Activated CD8-positive, alpha-beta memory T cell treated with anti-CD3 and anti-CD28 coated beads, Interleukin-2, amount 50 U/mL, for 1 hour (primary cell): ENCODE results near the gene APRT.
"Not testable (repeated sequence)": the region's sequence is repeated elsewhere in the genome, so short reads cannot be mapped to it uniquely, and the experiment has no call there.

Source experiments
- DNase-seq: peaks from one replicate; pipeline ENCODE4 v3.0.0-alpha.2; 2020; ENCODE audit errors: extremely low read depth

APRT gene

GRCh38 chr16:88842308-88842756 lies 30.6 kb upstream of the APRT start:
- DNase-seq = no peak

DNA sequence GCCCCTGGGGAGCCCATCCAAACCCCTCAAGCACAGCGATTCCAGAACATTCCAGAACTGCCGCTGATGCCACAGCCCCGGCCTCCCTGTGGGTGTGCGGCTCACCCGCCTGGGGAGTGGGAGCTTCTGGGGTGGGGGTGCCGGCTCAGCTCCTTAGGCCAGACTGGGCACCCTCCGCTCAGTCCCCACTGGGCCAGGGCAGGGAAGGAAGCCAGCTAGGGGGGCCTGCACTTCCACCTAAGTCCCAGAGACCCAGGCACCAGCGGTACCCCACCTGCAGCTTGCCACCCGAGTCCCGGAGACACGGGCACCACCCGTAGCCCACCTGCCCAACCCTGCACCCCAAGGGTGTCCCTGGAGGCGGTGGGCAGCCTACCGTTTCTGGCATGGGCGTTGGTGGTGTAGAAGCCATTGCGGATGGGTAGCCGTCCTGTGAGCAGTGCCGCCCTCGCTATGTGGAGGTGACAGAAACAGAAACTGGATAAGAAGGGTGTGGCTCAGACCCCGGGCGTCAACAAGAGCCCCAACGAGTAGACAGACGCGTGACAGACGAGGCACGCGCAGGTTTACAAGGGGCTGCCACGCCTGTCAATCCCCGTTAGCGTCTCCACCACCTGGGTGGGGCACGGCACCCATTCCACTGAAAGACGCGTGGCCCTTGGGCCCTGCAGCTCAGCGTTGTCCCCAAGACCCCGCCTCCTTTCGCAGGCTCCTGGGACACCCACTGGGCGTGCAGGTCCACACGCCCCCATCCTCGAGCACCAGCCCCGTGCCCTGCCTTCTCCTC lies 30.0 kb upstream of the APRT start:
- DNase-seq = no peak

DNA sequence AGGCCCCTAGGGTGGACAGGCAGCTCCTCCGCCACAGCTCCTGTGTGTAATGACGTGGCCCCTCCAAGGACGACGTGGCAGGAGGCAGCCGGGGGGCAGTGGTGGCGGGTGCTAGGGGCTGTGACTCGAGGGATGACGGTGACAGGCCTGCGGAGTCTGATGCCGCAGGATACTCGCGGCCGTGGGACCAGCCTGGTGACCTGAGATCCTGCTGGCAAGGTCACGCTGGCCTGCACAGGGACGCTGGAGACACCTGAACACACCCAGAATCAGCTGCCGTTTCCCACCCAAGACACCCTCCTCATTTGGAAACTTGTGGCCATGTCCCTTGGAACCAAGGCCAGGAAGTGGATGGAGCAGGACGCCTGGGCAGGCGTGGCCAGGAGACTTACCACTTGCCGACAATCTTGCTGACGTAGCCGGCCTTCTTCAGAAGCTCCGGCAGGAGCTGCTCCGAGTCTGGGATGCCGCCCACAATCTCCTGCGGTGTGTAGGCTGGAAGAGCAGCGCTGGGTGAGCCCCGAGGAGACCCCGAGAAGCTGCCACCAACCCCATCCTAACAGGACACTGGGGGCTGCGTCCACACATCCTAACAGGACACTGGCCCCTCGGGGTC lies 29.0 kb upstream of the APRT start:
- no peak for DNase-seq

GRCh38 chr16:88839745-88840599 lies 28.2 kb upstream of the APRT start:
- DNase-seq = no peak

GRCh38 chr16:88839026-88839529 lies 27.4 kb upstream of the APRT start:
- no peak for DNase-seq

- no peak for DNase-seq
Observed at GRCh38 chr16:88838566-88838965, 26.8 kb upstream of the APRT start.

DNA sequence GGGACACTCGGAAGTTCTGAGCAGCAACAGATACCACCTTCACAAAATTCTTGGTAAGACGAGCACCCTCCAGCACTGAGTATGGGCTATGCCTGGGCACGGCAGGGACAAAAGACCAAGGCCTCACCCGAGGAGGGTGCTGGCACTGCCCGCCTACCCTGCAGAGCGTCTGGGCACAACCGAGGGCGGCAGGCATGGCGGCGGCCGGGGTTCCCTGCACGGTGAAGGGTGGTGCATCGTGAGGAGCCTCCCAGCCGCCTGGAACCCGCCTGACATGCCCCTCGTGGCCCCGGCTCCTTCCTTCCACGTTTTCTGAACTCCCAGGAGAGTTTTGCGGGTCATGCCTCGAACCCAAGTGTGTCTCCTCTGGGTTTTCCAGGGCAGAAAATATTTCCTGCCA lies 26.1 kb upstream of the APRT start:
- no peak for DNase-seq

DNA sequence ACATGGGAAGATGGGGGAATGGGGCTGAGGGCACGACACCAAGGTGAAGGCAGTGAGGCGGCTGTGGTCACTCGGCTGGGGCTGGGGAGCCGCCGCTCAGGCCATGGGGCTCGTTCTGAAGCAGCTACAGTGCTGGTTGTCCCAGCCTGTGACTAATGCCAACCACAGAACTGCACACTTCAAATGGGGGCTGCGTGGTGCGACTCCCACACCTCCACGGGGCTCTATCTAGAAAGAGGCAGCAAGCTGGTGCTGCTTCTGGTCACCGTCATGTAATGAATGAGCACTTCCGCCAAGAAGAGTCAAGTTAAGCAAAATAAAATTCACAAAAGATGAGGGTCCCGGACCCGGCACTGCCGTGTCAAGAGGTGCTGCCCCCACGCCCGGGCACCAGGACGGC lies 25.1 kb upstream of the APRT start:
- no peak for DNase-seq

- no peak for DNase-seq
Observed at GRCh38 chr16:88835818-88836217, 24.1 kb upstream of the APRT start.

- no peak for DNase-seq
Observed at GRCh38 chr16:88835383-88835782, 23.7 kb upstream of the APRT start.

- no peak for DNase-seq
Observed at GRCh38 chr16:88834670-88835069, 22.9 kb upstream of the APRT start.

DNA sequence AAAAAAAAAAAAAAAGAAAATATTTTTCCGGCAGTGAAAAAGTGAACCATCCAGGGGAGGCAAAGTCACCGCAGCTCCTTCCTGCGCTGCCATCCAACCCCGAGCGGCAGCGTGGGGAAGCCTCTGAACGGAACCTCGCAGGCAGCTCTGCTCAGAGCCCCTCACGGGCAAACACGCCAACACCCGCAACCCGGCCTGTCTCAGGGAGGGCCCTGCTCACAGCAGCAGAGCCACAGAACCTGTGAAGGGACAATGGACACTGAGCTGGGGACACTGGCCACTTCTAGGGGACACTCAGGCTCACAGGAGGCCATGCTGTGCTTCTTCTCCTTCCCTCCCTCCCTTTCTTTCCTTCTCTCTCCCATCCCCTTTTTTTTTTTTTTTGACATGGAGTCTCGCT lies 21.4 kb upstream of the APRT start:
- DNase-seq = no peak

DNA sequence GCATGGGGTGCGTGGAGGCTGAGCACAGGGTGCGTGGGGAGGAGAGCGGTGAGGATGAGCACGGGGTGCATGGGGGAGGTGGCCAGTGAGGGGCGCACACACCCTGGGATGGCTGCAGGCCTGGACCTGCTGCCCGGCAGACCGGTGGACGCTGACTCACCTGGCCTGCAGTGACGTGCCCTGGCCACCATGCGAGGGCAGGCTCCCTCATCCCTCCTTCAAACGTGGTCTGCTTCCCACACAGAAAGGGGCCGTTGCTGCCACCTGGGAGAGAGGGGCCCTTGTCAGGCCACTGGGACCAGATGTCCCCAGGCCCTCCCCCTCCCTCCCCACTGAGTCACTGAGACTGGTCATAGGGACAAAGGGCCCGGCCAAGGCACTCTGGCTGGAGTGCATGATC lies 20.1 kb upstream of the APRT start:
- no peak for DNase-seq

- no peak for DNase-seq
Observed at GRCh38 chr16:88830783-88831182, 19.1 kb upstream of the APRT start.

- DNase-seq = no peak
Observed at GRCh38 chr16:88830258-88830657, 18.5 kb upstream of the APRT start.

DNA sequence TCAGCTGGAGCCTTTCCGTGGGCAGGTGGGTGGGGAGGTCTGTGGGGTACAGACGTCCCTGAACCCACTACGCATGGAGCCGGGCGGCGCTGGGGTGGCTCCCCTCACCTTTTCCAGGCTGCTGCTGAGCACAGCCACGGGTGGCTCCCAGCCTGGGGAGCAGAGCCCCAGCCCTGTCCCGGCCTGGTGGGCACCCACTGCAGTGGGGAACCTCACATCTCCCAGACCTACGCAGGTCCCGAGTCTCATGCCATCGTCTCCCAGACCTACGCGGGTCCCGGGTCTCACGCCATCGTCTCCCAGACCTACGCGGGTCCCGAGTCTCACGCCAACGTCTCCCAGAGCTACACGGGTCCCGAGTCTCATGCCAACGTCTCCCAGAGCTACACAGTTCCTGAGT lies 17.0 kb upstream of the APRT start:
- no peak for DNase-seq

DNA sequence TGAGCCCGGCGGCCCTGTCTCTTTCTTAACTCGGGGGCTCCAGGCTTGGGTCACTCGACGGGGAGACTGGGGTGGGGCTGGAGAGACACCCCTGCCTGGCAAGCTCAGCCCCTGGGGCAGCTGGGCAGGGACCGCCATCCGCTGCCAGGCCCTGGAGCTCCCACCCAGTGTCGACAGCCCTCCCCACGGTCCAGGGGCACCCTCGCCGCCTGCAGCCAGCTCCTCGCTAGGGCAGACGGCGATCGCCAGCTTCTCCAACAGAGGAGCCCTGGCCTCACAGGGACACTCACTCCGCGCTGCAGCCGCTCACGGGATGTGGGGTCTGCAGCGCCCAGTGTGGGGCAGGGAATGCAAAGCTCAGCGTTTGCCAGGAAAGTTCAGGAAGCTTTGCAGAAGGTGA lies 16.0 kb upstream of the APRT start:
- no peak for DNase-seq

DNA sequence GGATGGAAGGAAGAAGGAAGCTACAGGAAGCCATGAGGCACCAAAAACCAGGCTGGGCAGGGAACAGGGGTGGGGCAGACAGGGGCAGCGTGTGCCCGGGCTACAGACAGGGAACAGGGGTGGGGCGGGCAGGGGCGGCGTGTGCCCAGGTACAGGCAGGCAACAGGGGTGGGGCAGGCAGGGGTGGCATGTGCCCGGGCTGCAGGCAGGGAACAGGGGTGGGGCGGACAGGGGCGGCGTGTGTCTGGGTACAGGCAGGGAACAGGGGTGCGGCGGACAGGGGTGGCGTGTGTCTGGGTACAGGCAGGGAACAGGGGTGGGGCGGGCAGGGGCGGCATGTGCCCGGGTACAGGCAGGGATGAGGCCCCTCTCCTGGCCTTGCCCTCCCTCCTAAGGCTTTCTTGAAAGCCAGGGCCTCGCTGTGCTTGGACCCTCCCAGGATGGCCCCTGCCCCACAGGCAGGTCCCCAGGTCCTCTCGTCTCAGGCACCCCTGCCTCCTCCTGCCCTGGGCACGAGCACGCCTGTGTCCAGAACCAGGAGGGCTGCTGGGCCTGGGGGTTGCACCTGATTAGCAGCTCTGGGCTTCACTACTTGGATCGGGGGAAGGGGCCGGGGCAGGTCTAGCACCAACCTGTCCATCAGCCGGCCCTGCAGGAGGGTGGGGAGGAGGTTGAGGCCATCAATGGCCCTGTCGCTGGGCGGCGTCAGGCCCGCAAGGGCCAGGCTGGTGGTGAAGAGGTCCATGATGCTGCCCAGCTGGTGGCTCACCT lies 14.5 kb upstream of the APRT start:
- DNase-seq = no peak

DNA sequence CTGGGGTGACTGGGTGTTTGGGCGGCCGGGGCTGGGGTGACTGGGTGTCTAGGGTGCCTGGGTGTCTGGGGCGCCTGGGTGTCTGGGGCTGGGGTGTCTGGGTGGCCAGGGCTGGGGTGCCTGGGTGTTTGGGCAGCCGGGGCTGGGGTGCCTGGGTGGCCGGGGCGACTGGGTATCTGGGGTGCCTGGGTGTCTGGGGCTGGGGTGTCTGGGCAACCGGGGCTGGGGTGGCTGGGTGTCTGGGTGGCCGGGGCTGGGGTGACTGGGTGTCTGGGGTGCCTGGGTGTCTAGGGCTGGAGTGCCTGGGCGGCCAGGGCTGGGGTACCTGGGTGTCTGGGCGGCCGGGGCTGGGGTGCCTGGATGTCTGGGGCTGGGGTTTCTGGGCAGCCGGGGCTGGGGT lies 13.4 kb upstream of the APRT start:
- DNase-seq = no peak

DNA sequence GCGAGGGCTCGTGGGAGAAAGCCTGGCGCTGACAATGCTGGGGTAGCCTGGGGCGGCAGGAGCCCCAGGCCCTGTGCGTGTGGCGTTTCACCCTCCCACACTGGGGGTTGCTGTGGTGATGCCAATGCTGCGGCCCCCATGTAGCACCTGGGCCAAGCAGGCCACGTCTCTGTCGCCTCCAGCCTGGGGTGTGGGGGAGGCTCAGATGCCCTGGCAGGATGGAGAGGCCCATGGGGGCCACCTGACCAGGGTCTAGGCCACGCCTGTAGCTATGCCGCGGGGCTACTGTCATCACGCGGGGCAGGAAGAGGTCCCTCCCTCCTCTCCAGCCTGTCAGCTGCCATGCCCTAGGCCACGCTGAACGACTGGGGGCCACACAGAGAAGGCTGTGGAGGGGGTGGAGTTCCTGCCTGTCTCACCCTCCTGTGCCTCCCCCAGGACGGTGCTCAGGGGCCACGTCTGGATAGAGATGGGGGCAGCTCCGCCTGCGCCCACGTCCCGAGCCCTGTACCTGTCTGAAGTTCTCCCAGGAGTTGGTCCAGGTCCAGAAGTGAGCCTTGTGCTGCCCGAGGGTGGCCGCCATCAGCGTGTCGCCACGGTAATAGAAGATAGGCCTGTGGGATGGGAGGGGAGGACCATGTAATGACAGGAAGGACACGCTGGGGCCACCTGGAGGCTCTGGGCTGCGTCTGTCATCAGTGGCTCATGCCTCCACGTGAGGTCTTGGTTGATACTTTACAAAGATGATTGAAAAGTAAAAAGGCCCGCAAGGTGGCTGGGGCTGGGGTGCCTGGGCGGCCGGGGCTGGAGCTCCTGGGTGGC lies 12.7 kb upstream of the APRT start:
- DNase-seq = no peak

- DNase-seq = not testable (repeated sequence)
Observed at GRCh38 chr16:88823646-88824045, 11.9 kb upstream of the APRT start.
